Measurements from ENCODE around the gene SHLD1. TPM values are rescaled to one million over a fixed set of nuclear protein-coding genes. Genes with fewer than 3 reads are reported as not detected.

Gene SHLD1
- polyA plus RNA-seq, 1 donor (not counting 4 experiments of a cell fraction or from before 2014, with no cell fraction given), result 3.2 TPM

DNA sequence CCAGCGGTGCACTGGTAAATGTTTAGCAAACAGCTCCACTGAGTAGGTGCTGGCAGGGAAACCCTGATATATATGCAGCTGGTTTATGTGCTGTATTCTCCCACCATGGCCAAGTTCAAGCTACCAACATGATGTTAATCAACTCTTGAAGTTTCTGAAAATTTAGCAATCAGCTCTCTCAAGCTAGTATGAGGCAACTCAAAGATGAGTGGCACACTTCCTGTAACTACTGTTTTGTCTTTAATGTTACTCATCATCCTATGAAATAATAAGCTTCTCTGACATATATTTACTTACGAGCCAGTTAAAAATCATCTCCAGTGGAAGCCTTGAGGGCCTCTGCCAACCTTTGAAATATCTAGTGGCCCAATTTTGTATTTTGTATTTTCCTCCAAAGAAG lies 145.4 kb downstream of the SHLD1 start:
- dilution Hi-C loops (cut with MboI; ENCODE audit: extremely low pct_ligation_motif_present, low sequenced_read_pairs), result no loop called here
- no peak overlapping the region for H2AFZ ChIP-seq (ENCODE audit: control insufficient read depth, low read length)
- H3K36me3 ChIP-seq (ENCODE audit: control insufficient read depth in 2 of 2, extremely low read depth in 1 of 2, insufficient read depth in 2 of 2, low read length in 2 of 2), result no peaks in the 10 kb centered on the region
- no peak overlapping the region for H3K9ac ChIP-seq (ENCODE audit: control insufficient read depth, extremely low read depth, insufficient read depth, low read length)
- H4K20me1 ChIP-seq (ENCODE audit: control insufficient read depth, extremely low read depth, insufficient read depth, low read length), result no peaks in the 10 kb centered on the region
- no peak overlapping the region for H3K4me3 ChIP-seq (ENCODE audit: control insufficient read depth in 2 of 3, extremely low read depth in 1 of 3, insufficient read depth in 2 of 3, low read depth in 1 of 3, low read length in 3 of 3)
- peaks cover 4% of the 10 kb centered on the region for H3K27me3 ChIP-seq (ENCODE audit: control insufficient read depth, extremely low read depth, insufficient read depth, low read length)
- no peaks in the 10 kb centered on the region for H3K79me2 ChIP-seq (ENCODE audit: control insufficient read depth, insufficient read depth, low read length)
- no peak overlapping the region for H3K27ac ChIP-seq (ENCODE audit: control insufficient read depth, insufficient read depth, low read length)
- no peaks in the 10 kb centered on the region for H3K9me1 ChIP-seq (ENCODE audit: control insufficient read depth, extremely low read depth, insufficient read depth, low read length)
- H3K9me3 ChIP-seq (ENCODE audit: control insufficient read depth, low read depth, low read length), result no peaks in the 10 kb centered on the region
- no peak for FAIRE-seq
- no peak for DNase-seq (ENCODE audit: low read depth, low spot score)
- H3K4me2 ChIP-seq (ENCODE audit: control insufficient read depth, extremely low read depth, insufficient read depth, low read depth, low read length), result no peak overlapping the region
- no peaks in the 10 kb centered on the region for H3K4me1 ChIP-seq (ENCODE audit: control insufficient read depth, extremely low read depth, insufficient read depth, low read length)
- TF ChIP-seq, protein P1, sequence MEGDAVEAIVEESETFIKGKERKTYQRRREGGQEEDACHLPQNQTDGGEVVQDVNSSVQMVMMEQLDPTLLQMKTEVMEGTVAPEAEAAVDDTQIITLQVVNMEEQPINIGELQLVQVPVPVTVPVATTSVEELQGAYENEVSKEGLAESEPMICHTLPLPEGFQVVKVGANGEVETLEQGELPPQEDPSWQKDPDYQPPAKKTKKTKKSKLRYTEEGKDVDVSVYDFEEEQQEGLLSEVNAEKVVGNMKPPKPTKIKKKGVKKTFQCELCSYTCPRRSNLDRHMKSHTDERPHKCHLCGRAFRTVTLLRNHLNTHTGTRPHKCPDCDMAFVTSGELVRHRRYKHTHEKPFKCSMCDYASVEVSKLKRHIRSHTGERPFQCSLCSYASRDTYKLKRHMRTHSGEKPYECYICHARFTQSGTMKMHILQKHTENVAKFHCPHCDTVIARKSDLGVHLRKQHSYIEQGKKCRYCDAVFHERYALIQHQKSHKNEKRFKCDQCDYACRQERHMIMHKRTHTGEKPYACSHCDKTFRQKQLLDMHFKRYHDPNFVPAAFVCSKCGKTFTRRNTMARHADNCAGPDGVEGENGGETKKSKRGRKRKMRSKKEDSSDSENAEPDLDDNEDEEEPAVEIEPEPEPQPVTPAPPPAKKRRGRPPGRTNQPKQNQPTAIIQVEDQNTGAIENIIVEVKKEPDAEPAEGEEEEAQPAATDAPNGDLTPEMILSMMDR (optimal IDR thresholded peaks at IDR 0.05 in 1 of 3, IDR thresholded peaks at IDR 0.05 in 1 of 3, conservative IDR thresholded peaks at IDR 0.05 in 1 of 3; ENCODE audit: extremely low read depth in 1 of 3, insufficient read depth in 2 of 3, low read length in 3 of 3), result no peak
- no peak for TF ChIP-seq EZH2 (IDR thresholded peaks at IDR 0.05; ENCODE audit: low read length)

DNA sequence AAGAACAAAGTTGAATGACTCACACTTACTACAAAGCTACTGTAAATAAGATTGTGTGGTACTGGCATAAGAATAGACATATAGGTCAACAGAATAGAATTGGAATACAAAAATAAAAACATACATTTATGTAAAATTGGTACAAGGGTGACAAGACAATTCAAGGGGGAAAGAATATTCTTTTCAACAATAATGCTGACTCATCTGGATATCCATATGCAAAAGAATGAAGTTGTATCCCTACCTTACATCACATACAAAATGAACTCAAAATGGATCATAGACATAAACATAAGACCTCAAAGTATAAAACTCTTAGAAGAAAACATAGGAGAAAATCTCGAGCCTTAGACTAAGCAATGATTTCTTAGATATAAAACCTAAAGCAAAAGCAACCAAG lies 149.2 kb downstream of the SHLD1 start:
- no peak overlapping the region for H3K27ac ChIP-seq (ENCODE audit: control insufficient read depth, insufficient read depth, low read length)
- H3K4me1 ChIP-seq (ENCODE audit: control insufficient read depth, extremely low read depth, insufficient read depth, low read length), result no peaks in the 10 kb centered on the region
- TF ChIP-seq, protein P1 (optimal IDR thresholded peaks at IDR 0.05 in 1 of 3, IDR thresholded peaks at IDR 0.05 in 1 of 3, conservative IDR thresholded peaks at IDR 0.05 in 1 of 3; ENCODE audit: extremely low read depth in 1 of 3, insufficient read depth in 2 of 3, low read length in 3 of 3), result no peak
- no peak for TF ChIP-seq EZH2 (IDR thresholded peaks at IDR 0.05; ENCODE audit: low read length)
- no peak for DNase-seq (ENCODE audit: low read depth, low spot score)
- H3K9me1 ChIP-seq (ENCODE audit: control insufficient read depth, extremely low read depth, insufficient read depth, low read length), result no peaks in the 10 kb centered on the region
- no peak for FAIRE-seq
- H3K4me3 ChIP-seq (ENCODE audit: control insufficient read depth in 2 of 3, extremely low read depth in 1 of 3, insufficient read depth in 2 of 3, low read depth in 1 of 3, low read length in 3 of 3), result no peak overlapping the region
- H3K27me3 ChIP-seq (ENCODE audit: control insufficient read depth, extremely low read depth, insufficient read depth, low read length), result peaks cover 7% of the 10 kb centered on the region
- no peaks in the 10 kb centered on the region for H4K20me1 ChIP-seq (ENCODE audit: control insufficient read depth, extremely low read depth, insufficient read depth, low read length)
- no peak overlapping the region for H3K4me2 ChIP-seq (ENCODE audit: control insufficient read depth, extremely low read depth, insufficient read depth, low read depth, low read length)
- no peaks in the 10 kb centered on the region for H3K79me2 ChIP-seq (ENCODE audit: control insufficient read depth, insufficient read depth, low read length)
- no peaks in the 10 kb centered on the region for H3K36me3 ChIP-seq (ENCODE audit: control insufficient read depth in 2 of 2, extremely low read depth in 1 of 2, insufficient read depth in 2 of 2, low read length in 2 of 2)
- no peak overlapping the region for H2AFZ ChIP-seq (ENCODE audit: control insufficient read depth, low read length)
- no peaks in the 10 kb centered on the region for H3K9me3 ChIP-seq (ENCODE audit: control insufficient read depth, low read depth, low read length)
- dilution Hi-C loops (cut with MboI; ENCODE audit: extremely low pct_ligation_motif_present, low sequenced_read_pairs), result no loop called here
- H3K9ac ChIP-seq (ENCODE audit: control insufficient read depth, extremely low read depth, insufficient read depth, low read length), result no peak overlapping the region

Data from keratinocyte (primary cell).